Anterior cingulate cortex (tissue), 58 donors: ENCODE measurements around the gene KCP.

ENCODE experiments used
- DNase-seq, 58 donors: peaks; one replicate each; lab custom pipeline; 2025; lab: John Stamatoyannopoulos, UW

Gene KCP

DNA sequence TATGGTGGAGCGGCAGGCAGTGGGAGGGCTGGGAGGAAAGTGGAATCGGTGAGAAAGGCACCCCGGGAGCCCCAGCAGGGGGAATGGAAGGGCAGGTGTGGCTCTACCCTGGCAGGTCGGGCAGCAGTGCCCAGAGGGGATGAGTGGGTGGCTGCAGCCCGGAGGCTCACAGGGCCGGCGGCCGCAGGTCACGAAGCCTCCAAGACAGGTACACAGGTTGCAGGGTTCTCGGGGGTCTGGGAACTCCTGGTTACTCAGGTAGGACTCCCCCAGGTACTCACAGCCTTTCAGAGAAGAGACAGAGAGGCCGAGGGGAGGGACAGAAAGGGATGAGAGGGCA is 21.8 kb downstream of the KCP start:
- DNase-seq = no peak

DNA sequence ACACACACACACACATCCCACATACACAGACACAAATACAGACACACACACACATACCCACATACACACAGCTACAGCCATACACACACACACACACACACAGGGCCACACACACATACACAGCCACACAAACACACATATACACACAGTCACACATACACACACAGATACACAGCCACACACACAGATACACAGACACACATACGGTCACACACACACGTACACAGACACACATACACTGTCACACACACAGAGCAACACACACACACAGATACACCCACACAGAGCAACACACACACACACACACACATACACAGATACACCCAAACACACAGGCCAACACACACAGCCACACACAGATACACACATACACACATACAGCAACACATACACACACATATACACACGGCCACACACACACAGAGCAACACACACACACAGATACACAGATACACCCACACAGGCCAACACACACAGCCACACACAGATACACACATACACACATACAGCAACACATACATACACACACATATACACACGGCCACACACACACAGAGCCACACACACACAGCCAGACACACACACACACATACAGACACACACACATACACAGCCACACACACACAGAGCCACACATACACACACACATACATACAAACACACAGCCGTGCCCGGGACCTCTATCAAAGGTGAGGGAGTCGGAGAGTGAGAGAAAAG is 22.3 kb downstream of the KCP start:
- no peak for DNase-seq

DNA sequence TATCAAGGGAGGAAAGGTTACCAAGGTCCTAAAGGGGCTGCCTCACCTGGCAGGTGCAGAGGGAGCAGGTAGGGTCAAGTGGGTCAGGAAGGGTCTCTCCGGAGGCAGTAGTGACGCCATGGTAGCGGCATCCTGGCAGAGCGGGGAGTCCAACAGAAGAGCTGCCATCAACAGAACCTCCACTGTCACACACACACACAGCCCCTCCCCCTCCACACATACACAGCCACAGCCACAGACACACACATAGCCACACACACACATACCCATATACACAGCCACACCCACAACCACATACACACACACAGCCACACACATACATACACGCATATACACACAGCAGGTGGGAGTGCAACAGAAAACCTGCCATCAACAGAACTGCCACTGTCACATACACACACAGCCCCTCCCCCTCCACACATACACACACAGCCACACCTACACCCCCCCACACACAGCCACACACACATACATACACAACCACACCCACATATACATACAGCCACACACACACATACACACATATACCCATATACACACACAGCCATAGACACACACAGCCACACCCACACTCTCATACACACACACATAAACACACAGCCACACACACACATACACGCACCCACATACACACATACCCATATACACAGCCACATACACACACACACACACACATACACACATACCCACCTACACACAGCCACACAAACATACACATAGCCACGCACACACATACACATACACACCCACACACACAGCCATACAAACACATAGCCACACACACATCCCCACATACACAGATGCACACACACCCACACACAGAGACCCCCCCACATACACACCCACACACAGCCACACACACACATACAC is 23.1 kb downstream of the KCP start:
- DNase-seq = no peak

DNA sequence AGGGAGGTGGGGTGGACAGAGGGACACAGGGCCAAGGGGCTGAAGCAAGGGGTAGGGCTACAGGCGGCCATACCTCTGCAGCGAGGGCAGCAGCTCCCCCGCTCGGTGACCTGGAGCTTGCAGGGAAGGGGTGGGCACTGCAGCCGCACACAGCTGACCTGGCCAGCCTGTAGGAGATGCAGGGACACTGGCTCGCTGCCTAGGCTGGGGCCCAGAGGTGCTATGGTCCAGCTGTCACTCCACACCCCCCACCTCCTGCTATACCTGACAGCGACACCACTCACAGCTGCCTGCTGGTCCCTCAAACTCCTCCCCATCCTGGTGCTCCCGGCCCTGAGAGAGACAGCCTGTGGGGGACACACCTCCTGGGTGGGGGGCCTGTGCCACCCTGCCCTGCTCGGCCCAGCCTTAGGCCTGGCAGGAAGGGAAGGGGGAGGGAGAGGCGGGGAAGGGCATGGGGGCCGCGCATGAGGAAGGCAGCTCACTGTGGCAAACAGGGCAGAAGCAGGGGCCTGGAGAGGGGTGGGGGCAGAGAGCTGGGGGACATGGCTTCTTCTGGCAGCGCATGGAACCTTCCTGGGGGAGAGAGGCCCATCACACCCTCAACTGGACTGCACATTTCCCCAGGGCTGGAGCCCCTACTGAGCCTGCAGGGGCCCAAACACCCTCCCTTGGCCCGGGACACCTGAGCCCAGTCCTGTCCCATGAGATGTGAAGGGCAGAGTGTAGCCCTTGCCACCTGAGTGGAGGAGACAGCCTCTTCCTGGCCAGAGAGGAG is 23.9 kb downstream of the KCP start:
- DNase-seq = no peak

DNA sequence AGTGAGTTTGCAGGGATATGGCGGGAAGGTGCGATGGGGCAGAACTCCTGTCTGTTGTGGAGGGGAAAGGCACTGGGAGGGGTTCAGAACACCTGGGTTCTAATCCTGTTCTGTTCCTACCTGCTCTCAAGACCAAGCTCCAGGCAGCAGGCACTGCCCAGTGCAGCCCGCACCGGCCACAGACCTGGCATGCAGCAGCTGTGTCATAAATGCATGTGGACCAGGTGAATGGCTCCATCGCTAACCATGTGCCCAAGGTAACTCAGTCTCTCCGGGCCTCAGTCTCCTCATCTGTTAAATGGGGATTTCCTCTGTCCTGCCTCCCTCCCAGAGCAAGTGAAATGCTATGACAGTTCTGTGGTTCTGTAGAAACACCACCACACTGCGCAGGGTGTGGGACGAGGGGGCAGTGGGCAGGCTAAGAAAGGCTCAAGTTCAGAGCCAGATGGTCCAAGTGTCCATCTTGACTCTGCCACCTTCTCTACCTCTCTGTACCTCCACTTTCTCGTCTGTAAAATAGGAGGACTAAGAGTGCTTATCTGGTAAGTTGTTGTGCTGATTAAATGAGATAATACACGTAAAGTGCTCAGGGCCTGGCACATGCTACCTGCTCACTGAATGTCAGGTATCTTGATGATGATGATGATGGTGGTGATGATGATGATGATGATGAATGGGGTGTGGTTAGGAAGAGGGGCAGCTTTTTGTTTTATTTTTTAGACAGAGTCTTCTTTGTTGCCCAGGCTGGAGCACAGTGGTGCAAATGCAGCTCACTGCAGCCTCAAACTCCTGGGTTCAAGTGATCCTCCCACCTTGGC is 24.9 kb downstream of the KCP start:
- no peak for DNase-seq

DNA sequence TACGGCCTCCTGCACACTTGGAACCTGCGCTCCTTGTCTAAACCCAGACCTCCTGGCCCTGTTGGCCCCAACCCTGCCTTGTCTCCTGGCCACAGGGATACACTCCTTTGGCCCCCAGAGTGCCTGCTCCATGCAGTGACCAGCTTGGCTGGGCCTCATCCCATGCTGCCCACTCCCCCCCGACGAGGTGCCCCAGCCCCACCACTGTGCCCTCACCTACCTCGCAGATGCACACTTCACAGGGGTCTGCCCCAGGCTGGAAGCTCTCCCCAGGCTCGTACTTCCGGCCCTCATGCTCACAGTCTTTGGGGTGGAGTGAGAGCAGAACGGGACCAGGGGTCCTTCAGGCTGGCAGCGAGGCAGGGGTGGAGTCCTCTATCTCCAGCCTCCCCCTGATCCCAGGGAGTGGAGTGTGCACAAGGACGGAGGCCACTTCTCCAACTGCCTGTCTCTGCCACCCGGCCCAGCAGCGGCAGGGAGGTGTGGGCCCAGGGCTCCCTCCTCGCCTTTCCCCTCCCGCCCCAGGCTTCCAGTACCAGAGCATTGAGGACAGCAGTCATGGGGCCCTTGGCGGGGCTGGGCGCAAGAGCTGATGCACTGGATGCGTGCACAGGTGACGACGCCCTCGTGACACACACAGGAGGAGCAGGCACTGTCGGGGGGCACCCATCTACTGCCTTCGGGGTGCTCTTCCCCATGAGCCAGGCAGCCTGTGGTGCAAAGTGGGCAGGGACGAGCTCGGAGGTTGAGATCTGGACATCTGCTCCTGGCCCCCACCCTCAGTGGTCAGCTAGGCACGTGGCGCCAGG is 25.7 kb downstream of the KCP start:
- no peak for DNase-seq

DNA sequence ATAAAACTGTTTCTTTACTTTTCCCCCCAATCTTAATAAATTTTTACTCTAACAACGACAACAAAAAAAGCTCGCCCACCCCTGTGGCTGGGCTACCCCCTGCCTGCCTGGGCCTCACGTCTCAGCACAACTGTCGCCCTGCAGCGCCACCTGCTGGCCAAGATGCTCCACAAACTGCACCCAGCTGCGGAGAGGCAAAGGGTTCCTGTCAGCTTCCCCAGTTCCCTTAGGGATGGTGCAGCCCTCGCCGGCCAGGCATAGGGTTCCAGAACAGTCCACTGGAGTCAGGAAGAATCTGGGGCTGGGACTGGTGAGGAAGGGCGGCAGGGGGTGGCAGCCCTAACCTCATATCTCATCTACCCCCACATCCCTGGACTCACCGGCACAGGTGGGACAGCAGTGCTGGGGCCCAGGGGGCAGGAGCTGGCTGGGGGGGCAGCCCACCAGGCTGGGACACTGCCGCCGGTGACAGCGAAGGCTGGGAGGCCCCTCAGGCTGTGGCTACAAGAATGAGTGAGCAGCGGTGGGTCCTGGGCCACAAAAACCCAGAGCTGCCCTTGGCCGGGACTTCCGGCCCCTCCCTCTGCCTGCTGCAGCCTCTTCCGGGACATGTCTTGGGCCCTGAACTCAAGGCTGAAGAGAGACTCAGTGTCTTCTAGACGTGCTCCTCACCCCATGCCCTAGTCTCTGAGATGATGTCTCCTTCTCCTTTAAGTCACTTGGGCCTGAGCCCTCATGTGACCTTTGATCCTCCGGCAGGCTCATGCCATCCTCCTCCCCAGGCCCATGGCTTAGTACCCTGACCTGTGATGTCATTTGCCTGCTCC is 26.7 kb downstream of the KCP start:
- peak in 56 of 58 donors; percentile 9 to 88 (median 49) for DNase-seq

DNA sequence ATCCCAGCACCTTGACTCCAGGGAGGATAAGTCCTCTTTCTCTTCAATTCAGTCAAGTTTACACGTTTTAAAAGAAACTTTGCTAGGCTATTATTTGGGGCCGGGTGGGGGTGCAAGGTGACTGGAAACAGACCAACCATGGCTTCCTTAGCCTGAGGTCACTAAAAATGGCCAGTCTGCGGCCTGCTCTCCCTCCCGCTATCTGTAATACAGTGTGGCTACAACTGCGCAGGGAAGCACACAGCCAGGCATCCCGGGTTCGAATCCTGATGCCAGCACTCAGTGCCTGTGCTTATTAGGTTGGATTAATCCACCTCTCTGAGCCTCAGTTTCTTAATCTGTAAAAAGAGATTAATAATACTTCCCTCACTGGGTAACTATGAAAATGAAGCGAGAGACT is 28.4 kb downstream of the KCP start:
- DNase-seq = no peak

DNA sequence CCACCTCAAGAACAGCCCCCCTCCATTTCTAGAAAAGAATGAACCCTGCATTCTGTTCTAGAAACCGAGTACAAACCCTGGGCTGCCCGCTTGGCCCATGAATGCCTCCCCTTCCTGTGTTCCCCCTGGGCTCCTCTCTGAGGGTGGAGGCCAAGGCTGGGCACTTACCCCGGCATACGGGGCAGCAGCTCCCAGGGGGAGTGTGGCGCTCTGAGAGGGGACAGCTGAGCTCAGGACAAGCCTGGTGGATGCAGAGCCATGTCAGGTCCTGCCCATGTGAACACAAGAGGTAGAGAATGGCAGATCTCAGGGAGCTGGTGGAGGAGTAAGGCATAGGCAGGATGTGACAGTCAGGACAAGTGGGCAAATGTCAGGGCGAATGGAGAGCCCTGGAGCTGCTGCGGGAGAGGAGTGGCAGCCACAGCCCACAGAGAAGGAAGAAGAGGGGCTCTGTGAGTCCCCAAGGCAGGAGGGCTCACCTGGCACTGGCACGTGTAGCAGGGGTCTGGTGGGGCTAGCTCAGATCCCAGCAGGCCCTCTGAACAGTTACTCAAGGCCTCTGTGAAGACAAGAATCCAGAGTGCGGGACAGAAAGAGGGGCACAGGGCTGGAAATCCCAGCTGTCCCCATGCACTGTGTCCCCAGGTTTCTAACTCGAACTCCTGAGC is 28.9 kb downstream of the KCP start:
- no peak for DNase-seq

DNA sequence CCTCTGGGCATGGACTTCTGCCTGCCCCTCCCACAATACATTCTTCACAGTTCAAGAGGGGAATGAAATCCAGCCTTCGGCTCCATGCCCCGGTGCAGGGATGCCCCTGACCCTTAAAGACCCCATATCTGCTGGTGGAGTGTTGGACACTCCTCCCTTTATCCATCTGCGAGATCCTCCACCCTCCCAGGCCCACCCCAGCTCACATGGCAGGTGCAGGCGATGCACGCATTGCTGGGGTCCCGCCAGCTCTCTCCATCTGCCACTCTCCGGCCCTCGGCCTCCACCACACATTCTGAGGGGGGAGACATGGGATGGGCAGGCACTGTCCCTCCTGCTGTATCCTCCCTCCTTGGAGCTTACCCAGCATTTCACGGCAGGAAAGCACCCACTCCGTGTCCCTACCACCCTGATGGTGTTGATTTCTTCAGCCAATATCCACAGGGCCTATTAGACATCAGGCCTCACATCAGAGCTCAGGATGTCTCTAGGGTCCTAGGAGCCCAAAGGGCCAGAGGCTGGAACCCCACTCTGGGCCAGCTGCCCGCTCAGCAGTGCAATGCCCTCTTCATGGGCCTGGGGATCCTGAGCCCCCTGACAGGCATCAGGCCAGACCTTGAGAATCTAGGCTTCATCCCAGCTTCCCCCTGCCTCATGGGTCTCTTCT is 29.6 kb downstream of the KCP start:
- DNase-seq = no peak

DNA sequence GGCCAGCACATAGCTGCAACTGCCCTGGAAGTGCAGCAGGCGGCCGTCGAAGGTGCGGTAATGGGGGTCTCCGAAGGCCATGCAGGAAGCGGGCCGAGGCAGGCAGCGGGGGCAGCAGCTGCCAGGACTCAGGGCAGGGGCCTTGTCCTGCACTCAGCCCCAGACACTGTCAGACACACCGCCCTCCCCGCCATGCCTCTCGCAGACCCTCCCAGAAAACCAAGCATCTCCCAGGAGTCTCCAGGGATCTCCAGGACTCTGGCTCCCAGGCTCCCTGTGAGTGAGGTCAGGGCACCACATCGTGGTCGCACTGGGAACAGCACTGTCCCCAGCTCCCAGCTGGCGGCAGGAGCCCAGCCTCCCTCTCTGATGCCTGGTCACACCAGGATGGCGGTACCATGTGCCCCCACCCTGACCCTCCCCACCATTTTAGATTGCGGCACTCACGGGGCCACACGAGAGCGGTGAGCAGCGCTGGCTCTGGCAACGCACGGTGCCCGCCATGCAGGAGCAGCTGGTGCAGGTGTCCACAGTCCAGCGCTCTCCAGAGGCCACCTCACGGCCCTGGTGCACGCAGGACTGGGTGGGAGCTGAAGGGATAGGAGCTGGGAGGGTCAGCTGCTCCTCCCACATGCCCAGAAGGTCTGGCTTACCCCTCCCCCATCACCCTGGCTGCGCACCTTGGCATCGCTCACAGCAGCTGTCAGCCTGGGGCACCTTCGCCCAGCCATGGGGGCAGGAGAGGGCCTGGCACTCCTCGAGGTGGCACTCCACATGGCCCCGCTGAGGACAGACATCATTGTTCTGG is 30.4 kb downstream of the KCP start:
- DNase-seq = peak in 53 of 58 donors; percentile 10 to 79 (median 55)

DNA sequence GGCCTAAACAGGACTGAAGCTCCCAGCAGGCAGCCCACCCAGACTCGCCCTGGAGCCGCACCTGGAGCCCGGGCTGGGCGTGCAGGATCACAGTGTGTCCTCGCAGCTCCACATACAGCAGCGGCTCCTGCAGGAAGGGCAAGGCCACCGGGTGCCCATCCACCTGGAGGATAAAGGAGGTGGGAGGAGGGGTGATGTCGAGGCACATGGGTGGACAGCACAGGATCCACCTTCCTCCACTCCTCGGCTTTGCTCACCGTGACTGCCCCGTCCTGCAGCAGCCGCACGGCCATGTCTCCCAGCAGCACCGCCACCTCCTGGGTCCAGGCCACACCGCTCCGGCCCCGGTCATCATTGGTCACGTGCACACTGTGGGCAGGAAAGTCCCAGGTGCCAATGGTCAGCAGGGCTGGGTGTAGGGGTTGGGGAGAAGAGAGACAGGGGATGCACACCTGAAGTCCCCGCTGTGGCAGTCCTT is 31.0 kb downstream of the KCP start:
- DNase-seq = no peak

DNA sequence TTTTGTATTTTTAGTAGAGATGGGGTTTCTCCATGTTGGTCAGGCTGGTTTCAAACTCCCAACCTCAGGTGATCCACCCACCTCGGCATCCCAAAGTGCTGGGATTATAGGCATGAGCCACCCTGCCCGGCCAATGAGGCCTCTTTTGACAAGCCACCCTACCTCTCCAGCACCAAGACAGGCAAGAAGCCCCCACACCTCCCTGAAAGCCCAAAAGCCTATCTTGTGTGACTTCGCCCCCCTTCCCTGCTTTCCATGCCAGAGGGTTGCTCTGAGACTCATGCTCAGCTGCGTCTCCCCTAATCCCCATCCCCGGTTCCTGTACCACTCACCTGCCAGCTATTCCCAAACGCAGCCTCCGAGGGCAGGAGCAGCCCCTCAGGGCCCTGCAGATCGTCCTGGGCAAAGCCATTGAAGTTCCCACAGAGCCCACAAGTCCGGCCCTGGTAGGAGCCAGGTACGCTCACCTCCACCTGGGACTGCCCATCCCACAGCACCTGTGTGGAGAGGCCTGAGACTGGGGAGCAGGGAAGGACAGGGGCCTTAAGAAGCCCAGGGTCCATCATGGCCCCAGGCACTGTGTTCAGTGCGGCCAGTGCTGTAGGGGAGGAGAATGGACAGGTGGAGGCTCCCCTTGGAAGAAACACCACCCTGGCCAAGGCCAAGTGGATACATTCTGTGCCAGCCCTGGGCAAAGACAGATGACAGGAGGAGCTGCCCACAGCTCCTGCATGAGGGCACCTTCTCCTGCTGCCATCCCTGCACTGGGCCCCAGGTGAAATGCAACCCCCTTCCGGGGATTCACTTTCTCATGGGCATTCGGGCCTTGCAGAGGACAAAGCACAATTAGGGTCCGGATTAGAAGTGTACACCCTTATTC is 32.0 kb downstream of the KCP start:
- no peak for DNase-seq

DNA sequence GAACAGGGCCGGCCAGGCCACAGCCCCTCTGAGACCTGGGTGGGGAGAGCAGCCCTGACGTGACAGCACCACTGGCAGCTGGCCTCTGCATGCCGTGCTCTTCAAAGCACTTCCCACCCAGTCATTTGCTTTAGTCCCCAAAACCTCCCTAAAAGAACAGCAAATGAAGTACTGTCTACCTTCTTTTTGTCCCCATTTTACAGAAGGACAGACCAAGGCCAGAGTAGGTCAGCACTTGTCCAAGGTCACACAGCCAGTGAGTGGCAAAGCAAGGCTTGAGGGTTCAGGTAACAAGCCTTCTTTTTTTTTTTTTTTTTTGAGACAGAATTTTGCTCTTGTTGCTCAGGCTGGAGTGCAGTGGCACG is 32.8 kb downstream of the KCP start:
- DNase-seq = no peak

DNA sequence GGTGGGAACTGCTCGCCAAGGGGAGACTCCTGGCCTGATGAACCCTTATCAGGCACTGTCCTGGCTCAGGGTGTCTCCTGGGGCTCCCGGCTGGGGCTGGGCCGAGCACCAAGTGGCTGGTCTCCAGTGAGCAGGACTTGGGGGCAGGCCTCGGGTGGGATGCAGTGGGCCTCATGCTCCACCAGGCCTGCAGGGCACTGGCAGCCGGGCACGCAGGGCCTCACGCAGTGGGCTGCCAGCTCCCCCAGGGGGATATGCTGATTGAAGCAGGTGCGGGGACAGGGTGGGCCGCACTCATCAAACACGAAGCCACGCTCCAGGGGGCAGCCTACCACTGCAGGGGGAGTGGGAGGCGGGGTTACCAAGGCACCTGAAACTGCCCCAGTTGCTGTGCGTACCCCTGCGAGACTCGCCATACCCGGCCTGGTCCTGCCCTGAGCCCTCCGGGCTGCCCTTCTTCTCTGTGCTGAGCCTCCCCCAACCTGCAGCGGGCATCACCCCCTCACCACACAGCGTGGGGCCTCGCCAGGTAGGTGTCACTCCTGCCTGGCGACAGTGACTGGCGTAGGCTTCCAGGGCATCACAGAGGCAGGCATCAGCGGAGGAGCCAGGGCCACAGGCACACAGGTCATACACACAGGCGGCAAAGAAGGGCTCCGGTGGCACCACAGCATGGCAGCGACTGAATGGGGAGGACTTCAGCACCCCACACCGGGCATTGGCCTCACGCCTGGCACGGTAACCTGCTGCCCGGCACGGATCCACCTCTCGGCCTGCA is 33.3 kb downstream of the KCP start:
- DNase-seq = no peak
